GM12892 (cell line): Measurements from ENCODE around the gene SNX5.

Source experiments
- POLR2A ChIP-seq: IDR thresholded peaks from 2 replicates; pipeline ENCODE4 v1.6.1; 2011; ENCODE audit warnings: low read depth, low read length, control low read depth
- TAF1 ChIP-seq: IDR thresholded peaks from 2 replicates; pipeline ENCODE4 v1.6.1; 2011; ENCODE audit warnings: low read depth, mild to moderate bottlenecking, control low read depth, low read length, borderline replicate concordance

DNA sequence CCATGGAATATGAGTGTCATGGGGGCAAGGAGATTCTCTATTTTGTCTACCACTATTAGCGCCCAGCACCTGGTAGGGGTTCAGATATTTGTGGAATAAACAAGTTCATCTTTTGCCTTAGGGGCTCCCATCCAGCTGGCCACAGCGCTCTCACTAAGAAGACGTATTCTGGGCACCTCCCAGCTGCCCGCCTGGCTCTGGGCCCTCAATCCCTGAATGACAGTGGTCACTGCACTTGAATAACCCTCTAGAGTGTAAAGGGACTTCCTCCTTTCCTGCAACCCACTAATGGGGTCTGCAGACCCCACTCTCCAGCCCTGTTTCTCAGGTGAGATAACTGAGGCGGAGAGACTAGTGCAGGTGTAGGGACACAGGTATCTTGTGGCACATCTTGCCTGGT, 36.2 kb downstream of the SNX5 start:
- TF ChIP-seq TAF1 (no peak), POLR2A (no peak)
